Measurements from ENCODE around the gene TAB2.

TAB2 gene

DNA sequence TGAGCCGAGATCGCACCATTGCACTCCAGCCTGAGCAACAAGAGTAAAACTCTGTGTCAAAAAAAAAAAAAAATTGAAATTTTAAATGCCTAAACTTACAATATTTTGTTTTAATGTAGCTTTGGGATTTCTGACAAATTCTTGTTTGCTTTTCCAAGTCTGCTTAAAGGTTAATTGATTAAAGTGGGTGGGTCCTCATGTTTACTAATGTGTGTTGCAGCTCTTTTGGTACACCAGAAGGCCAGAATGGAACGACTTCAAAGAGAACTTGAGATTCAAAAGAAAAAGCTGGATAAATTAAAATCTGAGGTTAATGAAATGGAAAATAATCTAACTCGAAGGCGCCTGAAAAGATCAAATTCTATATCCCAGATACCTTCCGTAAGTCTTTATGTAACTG is 79.9 kb downstream of the TAB2 start:
- no peak for DNase-seq (ENCODE audit: extremely low read depth, low read depth)
- TF ChIP-seq, protein P1, sequence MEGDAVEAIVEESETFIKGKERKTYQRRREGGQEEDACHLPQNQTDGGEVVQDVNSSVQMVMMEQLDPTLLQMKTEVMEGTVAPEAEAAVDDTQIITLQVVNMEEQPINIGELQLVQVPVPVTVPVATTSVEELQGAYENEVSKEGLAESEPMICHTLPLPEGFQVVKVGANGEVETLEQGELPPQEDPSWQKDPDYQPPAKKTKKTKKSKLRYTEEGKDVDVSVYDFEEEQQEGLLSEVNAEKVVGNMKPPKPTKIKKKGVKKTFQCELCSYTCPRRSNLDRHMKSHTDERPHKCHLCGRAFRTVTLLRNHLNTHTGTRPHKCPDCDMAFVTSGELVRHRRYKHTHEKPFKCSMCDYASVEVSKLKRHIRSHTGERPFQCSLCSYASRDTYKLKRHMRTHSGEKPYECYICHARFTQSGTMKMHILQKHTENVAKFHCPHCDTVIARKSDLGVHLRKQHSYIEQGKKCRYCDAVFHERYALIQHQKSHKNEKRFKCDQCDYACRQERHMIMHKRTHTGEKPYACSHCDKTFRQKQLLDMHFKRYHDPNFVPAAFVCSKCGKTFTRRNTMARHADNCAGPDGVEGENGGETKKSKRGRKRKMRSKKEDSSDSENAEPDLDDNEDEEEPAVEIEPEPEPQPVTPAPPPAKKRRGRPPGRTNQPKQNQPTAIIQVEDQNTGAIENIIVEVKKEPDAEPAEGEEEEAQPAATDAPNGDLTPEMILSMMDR (IDR thresholded peaks at IDR 0.05; ENCODE audit: low read depth, low read length, missing control alignments): no peak

DNA sequence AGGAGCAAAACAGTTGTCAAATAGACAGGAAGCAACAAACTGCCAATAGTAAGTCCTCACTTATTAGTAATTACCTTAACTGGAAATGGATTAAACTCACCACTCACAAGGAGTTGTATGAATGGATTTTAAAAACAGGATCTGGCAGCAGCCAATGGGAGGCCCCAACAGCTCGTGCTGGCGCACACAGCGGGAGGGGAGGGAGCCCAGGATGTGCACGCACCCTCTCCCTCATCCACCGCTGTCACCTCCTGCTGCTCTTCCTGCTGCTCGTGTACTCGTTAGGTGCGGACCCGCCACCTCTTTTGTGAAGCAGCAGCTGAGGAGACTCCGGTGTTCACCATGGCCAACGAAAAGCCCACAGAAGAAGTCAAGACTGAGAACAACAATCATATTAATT is 82.5 kb downstream of the TAB2 start, which contains the start of gene SUMO4:
TSS of gene SUMO4 (plus strand) at position 213 of the 400 bp plus-strand sequence. CDS start at position 343, 130 bp downstream.
- TF ChIP-seq, protein P1 (IDR thresholded peaks at IDR 0.05; ENCODE audit: low read depth, low read length, missing control alignments): no peak
- no peak for DNase-seq (ENCODE audit: extremely low read depth, low read depth)
- H3K4me3 ChIP-seq (replicated peaks; ENCODE audit: low read depth, low read length): no peak within 1 kb of the TSS

More for the DNA sequence above, 79.9 kb downstream of the TAB2 start:
- H3K4me3 ChIP-seq (replicated peaks; ENCODE audit: low read depth, low read length): no peak overlapping the region

DNA sequence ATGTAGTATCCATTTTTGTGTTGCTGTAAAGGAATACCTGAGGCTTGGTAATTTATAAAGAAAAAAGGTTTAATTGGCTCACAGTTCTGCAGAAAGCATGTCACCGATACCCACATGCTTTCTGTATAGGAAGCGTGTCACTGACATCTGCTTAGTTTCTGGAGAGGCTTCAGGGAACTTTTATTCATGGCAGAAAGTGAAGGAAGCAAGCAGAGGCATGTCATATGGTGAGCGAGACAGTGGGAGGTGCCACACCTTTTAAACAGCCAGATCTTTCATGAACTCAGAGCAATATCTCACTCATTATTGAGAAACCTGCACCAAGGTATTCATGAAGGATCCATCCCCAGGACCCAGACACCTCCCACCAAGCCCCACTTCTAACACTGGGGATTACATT is 86.0 kb downstream of the TAB2 start:
- TF ChIP-seq, protein P1 (IDR thresholded peaks at IDR 0.05; ENCODE audit: low read depth, low read length, missing control alignments): no peak
- DNase-seq (ENCODE audit: extremely low read depth, low read depth): no peak
- H3K4me3 ChIP-seq (replicated peaks; ENCODE audit: low read depth, low read length): no peak overlapping the region

GRCh38 chr6:149405823-149406765 is 88.6 kb downstream of the TAB2 start:
- no peak overlapping the region for H3K4me3 ChIP-seq (replicated peaks; ENCODE audit: low read depth, low read length)
- TF ChIP-seq, protein P1 (IDR thresholded peaks at IDR 0.05; ENCODE audit: low read depth, low read length, missing control alignments): no peak
- no peak for DNase-seq (ENCODE audit: extremely low read depth, low read depth)

DNA sequence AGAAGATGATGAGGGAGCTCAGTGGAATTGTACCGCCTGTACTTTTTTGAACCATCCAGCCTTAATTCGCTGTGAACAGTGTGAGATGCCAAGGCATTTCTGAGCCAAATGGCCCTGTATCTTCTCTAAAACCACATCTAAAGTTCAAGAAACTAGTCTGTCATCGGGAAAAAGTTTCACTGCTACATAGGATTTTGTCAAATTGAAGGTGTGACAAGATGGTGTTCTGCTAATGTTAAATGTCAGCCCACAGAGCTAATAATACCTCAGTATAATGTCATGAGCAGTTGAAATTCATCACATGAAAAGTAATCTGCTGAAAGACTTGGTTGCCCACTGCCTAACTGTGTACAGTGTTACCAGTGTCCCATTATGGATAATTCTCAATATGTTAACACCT is 92.1 kb downstream of the TAB2 start:
- DNase-seq (ENCODE audit: extremely low read depth, low read depth): no peak
- H3K4me3 ChIP-seq (replicated peaks; ENCODE audit: low read depth, low read length): no peak overlapping the region
- TF ChIP-seq, protein P1 (IDR thresholded peaks at IDR 0.05; ENCODE audit: low read depth, low read length, missing control alignments): no peak

GRCh38 chr6:149410557-149410956 is 93.0 kb downstream of the TAB2 start:
- DNase-seq (ENCODE audit: extremely low read depth, low read depth): no peak
- TF ChIP-seq, protein P1 (IDR thresholded peaks at IDR 0.05; ENCODE audit: low read depth, low read length, missing control alignments): no peak
- H3K4me3 ChIP-seq (replicated peaks; ENCODE audit: low read depth, low read length): no peak overlapping the region
